Transverse colon (tissue), 3 donors: ENCODE results near the gene PANX3.

Source experiments
- EP300 ChIP-seq: sonication (generic); formaldehyde crosslinking; IDR thresholded peaks from one replicate; pipeline ENCODE4 v1.6.1; 2017; ENCODE audit warnings: antibody characterized with exemption, low read depth
- POLR2A ChIP-seq: fragments of 450-650 bp; IDR thresholded peaks from one replicate; pipeline ENCODE4 v1.6.1; 2016; ENCODE audit warnings: antibody characterized with exemption, mild to moderate bottlenecking, moderate library complexity
- TF ChIP-seq, protein P1 (sequence below), 5 experiments: fragments of 200-600 bp in 3 of 5; fragments of 450-650 bp in 2 of 5; sonication (generic) in 3 of 5; IDR thresholded peaks; 1 replicate in 2 of 5; 2 replicates in 3 of 5; pipeline ENCODE4 v1.5.1; 2016 to 2017; ENCODE audit warnings: antibody characterized with exemption in 5 of 5, inconsistent platforms in 3 of 5, mild to moderate bottlenecking in 2 of 5, moderate library complexity in 1 of 5

- TF ChIP-seq, protein P1, sequence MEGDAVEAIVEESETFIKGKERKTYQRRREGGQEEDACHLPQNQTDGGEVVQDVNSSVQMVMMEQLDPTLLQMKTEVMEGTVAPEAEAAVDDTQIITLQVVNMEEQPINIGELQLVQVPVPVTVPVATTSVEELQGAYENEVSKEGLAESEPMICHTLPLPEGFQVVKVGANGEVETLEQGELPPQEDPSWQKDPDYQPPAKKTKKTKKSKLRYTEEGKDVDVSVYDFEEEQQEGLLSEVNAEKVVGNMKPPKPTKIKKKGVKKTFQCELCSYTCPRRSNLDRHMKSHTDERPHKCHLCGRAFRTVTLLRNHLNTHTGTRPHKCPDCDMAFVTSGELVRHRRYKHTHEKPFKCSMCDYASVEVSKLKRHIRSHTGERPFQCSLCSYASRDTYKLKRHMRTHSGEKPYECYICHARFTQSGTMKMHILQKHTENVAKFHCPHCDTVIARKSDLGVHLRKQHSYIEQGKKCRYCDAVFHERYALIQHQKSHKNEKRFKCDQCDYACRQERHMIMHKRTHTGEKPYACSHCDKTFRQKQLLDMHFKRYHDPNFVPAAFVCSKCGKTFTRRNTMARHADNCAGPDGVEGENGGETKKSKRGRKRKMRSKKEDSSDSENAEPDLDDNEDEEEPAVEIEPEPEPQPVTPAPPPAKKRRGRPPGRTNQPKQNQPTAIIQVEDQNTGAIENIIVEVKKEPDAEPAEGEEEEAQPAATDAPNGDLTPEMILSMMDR (IDR thresholded peaks at IDR 0.05) = no peak
- TF ChIP-seq EP300 = no peak
- TF ChIP-seq POLR2A = no peak
Measured at GRCh38 chr11:124591430-124591829, 19.8 kb upstream of the PANX3 start.
